Stimulated activated CD4-positive, alpha-beta T cell treated with anti-CD3 and anti-CD28 coated beads, Interleukin-2, amount 100 ng/mL, for 24 hours (primary cell): ENCODE results near the gene CCDC137.

ENCODE experiments used
- DNase-seq, 2 donors: peaks; one replicate each; pipeline ENCODE4 v3.0.0-alpha.2; 2020

CCDC137 gene

DNA sequence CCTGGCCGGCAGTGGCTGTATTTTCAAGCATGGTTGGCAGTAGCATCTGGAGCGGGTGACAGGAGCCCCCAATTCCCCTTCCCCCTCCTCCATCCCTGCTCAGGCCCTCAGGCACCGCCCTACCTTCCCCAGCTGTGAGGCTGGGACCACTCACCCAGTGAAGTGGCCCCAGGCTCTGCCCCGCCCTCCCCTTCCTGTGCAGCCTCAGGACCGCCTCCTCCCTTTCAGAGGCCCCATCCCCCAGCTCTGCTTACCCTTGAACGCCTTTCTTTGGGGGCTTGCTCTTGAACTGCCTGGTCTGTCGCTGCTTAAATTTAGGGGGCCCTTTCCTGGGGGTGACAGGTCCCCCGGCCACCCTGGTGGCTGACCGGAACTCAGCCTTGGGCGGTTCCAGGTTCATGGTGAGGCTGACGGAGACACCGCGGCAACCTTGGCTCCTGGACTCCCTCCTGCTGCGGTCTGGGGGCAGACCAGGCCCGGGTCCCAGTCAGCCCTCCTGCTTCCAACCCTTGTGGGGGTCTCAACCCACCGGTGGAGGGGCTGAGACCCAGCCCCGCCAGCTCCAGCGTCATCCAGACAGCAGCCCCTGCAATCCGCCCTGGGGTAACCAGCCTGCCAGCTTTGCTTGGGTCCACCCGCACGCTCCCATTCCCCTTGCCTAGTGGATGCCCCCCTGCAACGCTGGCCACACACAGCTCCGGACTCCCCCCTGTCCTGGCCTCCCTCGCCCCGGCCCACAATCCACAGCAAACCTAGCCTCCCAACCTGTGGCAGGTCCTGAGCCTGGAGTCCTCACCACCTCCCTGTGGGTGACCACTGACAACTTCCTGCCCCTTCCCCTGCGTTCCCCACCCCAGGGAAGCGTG is 13.4 kb upstream of the CCDC137 start:
- no peak for DNase-seq

DNA sequence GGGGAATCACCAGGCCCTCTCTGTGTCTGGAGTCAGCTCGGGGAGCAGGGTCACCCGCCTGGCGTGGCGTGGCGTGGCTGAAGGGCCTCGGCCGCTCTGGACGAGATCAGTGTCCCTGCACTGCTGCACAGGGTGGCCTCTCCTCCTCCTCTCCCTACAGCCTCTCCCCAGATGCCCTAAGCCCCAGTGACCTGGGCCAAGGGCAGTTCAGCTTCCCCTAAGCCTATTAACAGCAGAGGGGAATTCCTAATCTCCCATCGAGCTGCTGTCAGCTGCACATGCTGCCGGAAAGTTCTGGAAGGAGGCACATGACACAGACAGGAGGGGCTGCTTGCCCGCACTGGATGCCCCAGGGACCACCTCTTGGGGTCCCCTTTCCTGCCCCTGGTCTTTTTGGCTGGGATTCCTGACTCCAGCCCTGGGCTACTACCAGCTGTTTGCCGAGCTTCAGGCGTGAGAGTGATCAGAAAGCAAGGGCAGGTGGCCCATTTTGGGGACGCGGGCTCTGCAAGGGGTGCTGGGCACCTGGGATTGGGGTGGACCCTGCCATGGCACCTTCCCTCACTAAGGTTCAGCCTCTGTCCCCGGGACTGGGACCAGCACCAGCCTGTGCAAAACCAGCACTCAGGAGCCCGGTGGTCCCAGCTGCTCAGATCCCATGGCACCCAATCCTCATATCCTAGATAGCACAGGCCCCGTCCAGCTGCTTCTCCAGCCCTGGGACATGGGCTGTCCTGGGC is 11.0 kb upstream of the CCDC137 start:
- no peak for DNase-seq

DNA sequence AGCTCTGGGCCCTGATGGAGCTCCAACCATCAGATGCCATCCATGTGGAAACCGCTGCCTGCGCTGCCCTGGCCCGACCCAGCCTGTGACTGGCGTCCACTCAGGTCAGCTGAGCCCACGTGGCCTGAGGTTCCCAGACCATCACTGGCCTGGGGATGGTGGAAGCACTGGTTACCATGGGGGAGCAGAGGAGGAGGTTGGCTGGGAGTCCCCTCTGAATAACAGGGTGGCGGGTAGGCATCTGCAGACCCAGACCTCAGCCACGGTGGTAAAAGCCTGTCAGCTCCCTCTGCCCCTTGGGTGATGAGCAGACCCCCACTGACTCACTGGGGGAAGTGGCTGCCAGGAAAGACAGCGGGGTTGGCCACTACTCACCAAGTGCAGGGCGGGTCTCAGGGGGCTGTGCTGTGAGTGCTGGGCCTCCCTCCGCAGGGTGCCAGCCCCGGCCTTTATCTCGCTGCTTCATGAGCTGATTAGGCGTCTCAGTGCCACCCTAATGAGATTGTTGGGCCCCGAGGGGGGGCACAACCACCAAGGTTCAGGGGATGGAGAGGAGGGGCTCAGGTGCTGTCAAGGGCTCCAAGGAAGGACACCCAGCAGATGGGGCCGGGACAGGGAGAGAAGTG is 10.3 kb upstream of the CCDC137 start, which contains the start of gene PDE6G:
Gene PDE6G, minus strand, starts transcription at position 425 of the 626 bp plus-strand sequence. CDS start 3,237 bp downstream, outside the sequence.
- DNase-seq = no peak

DNA sequence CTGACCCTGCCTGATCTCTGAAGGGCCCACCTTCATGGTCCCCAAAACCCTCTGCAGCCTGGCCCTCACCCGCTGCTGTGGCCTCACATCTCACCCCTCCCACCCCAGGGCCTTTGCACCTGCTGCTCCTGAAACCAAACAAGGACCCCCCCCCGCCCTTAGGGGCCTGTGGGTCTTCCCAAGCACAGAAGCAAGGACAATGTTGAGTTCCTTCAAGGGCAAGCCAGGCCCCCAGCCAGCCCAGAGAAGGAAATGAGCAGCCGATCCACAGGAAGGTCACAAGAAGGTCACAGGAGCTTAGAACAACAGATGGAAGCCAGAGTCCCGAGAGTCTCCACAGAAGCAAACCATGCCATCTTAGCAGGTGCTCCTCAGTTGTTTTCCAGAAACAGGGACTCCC is 9.7 kb upstream of the CCDC137 start:
- no peak for DNase-seq

DNA sequence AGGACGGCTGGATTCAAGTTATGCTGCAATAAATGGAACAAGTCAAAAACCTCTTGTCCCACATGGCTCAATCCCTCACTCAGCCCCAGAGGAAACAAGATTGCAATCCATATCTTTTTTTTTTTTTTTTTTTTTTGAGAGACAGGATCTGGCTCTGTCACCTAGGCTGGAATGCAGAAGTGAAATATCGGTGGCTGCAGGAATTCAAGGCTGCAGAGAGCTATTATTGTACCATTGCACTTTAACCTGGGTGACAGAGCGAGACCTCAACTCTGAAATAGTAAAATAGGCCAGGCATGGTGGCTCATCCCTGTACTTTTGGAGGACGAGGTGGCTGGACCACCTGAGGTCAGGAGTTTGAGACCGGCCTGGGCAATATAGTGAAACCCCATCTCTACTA is 7.5 kb upstream of the CCDC137 start:
- DNase-seq = no peak

DNA sequence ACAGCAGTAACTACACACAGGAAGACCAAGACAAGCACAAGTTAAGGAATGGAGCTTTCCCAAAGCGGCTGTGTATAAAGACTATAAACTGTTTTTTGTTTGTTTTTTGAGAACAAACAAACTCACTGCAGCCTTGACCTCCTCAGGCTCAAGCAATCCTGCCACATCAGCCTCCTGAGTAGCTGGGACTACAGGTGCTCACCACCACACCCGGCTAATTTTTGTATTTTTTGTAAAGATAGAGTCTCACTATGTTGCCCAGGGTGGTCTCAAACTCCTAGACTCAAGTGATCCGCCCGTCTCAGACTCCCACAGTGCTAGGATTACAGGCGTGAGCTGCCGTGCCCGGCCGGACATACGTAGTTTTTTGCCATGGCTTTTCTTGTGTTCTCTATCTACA is 6.1 kb upstream of the CCDC137 start:
- no peak for DNase-seq

DNA sequence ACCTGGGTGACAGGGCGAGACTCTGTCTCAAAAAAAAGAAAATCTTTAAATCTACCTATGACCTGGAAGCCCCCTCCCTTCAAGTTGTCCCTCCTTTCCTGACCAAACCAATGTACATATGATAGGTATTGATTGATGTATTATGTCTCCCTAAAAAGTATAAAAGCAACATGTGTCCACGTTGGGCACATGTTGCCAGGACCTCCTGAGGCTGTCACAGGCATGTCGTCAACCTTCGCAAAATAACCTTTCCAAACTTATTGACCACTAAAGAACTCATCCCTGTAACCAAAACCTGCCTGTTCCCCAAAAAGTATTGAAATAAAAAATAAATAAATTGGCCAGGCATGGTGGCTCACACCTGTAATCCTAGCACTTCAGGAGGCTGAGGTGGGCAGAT is 4.5 kb upstream of the CCDC137 start:
- no peak for DNase-seq

DNA sequence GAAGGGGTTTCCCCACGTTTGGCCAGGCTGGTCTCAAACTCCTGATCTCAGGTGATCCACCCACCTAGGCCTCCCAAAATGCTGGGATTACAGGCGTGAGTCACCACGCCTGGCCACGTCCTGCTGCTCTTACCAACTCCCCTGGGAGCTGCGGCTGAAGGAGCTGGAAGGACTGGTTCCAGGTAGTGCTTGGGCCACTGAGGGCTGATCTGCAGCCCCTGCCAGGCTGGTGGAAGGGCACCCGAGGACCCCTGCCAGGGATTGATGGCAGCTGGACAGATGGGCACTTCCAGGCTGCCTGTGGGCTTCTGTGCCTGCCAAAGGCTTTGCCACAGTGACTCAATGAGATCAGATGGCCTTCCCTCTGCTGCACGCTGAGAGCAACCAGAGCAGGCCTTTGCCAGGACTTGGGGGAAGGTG is 2.5 kb upstream of the CCDC137 start:
- DNase-seq = peak in 1 of 2 donors; percentile 35

DNA sequence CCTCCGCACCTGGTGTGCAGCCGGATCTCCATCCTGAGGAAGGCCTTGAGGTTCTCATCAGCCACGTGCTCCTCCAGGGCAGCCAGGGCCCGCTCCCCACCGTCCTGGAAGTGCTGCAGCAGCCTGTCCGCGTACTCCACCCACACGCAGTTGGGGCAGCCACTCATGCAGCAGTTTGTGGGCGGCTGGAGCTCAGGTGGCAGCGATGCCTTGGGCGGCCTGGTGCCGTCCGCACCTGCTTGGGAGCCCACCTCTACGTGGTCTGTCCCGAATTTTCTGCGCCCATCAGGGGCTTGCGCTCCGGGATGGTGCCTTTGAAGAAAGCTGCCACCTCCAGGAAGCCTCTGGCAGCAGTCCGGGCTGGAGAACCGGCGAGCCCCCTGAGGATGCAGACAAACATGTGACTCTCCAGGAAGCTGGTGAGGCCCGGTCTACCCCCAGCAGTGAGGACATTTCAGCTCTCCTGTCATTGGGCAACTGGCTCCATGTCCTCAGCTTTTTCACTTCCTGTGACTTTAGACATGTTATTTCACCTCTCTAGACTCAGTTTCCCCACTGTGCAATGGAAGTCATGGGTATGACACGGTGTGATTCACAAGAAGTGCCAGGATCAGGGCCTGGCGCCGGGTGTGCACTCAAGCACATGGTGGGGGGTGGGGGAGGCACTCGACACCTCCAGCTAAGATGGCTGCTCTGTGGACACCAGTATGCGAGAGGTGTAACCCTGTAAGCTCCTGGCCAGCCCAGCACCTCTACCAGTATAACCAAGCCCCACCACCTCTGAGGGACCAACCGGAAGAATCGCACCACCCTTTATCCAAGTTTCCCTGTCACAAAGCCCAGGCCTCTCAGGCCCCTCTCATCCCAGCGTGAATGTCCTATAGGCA is 1.1 kb upstream of the CCDC137 start:
- peak; percentile 72 to 76 for DNase-seq

DNA sequence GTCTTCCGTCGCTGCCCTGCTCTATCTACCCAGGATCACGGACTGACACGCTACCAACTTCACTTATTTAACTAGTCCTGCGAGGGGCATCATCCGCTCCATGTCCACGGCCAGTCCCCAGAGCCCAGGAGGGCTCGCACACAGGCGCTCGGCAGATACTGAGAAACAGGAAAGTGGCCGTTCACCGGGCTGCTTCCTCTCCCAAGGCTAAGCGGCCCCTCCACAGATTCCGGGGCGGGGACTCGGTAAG is 520 bp upstream of the CCDC137 start:
- peak in 1 of 2 donors; percentile 37 for DNase-seq

DNA sequence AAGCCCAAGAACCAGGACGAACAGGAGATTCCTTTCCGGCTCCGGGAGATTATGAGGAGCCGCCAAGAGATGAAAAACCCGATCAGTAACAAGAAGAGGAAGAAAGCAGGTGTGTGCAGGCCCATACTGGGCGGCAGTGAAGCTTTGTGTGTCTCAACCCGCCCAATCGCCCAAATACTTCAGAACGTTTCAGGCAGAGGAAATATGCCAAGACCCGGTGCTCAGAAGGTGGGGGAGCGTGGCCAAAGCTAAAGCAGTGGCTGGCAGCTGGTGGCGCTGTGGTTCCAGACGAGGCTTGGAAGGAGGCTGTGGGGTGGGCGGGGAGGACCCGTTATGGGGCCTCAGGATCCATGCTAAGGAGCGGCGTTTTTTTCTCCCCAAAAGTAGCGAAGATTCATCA is 1.2 kb downstream of the CCDC137 start:
- no peak for DNase-seq

DNA sequence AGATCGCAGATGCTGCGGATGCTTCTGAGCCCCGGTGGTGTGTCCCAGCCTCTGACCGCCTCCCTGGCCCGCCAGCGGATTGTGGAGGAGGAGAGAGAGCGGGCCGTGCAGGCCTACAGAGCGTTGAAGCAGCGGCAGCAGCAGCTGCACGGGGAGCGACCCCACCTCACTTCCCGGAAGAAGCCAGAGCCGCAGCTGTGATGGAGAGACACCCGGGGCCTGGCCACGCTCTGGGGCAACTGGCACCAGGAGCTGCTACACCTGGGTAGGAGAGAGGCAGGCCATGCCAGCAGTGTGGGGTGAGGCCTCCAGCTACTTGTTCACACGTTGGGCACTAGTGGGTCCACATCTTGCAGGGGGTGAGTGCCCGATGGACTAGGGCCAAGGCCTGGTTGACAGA is 6.0 kb downstream of the CCDC137 start:
- DNase-seq = no peak

DNA sequence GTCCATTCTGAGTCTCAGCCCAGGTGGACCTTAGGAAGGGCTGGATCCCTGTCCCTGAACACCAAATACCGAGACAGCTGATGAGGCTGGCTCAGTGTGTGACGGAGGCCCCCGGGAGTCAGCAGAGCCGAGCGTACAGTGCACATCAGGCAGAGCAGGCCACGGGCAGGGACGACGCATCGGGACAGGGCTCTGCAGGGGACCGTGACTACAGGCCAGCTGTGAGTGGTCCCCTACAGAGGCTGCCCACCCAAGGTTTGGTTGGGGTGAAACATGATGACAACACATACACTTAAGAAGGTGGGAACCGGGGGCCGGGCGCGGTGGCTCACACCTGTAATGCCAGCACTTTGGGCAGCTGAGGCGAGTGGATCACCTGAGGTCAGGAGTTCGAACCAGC is 6.4 kb downstream of the CCDC137 start:
- no peak for DNase-seq

DNA sequence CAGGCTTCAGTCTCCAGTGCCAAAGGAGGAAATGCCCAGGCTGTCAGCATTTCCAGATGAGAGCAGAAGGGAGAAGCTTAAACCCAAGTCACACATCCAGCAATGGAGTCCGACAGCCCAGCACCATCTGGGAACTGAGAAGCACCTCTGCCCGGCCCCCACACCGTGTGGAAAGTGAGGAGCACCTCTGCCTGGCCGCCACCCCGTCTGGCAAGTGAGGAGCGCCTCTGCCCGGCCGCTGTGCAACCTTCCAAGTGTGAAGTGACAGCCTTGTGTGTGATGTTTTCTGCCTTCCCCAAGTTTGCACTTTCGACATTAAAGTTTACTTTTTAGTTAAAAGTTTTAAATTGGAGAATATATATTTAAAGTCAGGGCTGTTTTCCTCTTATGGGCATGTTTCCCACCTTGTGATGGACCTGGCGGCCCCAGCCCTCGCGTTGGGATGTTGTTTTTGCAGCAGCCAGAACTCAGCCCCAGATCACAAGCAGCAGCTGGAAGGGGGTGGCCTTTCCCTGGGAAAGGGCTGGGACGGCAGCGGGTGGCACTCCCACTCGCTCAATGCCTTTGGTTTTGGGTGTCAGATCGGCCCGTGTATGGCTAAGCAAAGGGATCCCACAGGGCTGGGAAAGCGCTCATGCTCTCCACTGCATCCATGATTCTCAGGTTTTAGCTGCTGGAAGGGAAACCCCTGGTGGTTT is 7.2 kb downstream of the CCDC137 start:
- no peak for DNase-seq

DNA sequence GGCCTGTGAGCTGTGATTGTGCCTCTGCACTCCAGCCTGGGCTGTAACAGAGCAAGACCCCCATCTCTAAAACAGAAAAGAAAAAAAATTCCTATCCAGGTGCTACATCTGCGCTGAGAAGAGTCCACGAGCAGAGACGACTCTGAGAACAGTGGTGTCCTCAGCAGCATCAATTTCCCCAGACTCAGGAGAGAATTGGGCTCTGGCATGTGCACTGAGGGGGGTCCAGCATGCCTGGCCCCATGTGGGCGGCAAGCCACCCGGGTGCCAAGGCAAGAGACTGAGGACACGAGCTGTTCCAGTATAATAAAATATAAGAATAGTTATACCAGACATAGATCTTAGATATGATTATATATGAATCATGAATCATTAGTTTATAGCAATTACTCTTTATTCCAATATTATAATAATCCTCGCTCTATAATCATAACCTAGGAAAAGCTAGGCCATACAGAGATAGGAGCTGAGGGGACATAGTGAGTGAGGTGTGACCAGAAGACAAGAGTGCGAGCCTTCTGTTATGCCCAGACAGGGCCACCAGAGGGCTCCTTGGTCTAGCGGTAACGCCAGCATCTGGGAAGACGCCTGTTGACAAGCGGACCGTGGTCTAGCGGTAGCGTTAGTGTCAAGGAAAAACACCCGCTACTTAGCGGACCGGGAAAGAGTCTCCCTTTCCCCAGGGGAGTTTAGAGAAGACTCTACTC is 9.1 kb downstream of the CCDC137 start:
- DNase-seq = peak in 1 of 2 donors; percentile 33

DNA sequence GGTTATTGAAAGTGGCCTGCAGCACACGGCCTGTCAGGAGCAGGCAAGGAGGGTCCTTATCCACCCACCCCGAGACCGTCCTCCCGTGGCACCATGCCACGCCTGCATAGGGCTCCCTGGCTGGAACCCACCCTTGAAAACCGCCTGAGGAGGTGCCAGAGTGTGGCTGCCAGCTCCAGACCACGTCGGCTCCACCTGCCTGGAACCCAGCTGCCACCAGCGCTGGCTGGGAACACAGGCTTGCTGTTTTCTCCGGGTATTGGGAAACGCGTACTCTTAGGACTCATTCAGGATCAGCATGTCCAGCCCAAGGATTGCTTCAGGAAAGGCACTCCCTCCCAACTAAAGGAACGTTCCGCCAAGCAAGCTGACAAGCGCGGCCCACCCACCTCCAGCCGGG is 10.4 kb downstream of the CCDC137 start:
- no peak for DNase-seq

DNA sequence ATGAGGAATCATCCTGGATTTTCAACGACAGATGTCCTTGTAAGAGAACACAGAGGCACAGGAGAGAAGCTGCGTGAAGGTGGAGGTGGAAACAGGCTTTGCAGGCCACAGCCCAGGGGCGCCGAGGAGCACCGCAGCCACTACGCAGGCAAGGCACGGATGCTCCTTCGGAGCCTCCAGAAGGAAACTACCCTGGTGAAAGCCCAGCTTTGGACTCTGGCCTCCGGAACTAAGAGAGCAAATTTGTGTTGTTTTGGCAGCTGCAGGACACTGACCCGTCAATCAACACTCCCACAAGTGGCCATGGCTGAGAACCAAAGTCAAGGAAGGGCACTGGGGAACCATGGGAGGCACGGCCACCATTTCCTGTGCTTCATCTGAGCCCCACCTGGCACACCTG is 13.6 kb downstream of the CCDC137 start:
- DNase-seq = no peak

DNA sequence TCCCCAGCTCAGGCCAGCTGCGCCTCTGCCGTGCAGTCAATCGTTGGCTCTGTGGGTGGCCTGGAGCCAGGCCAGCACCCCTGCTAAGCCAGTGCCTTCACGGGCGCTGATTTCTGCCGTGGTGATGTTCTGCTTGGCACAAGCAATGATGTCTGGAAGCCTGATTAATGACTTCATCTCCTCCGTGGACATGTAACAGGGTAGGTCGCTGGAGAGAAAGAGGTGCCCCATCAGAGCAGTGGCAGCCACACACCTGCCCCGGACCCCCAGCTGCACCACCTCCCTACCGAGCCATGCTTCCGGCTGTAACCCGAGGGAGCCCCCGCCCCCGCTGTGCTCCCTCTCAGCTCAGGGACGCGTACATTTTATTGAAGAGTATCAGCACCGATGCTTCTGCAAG is 15.1 kb downstream of the CCDC137 start:
- DNase-seq = no peak

DNA sequence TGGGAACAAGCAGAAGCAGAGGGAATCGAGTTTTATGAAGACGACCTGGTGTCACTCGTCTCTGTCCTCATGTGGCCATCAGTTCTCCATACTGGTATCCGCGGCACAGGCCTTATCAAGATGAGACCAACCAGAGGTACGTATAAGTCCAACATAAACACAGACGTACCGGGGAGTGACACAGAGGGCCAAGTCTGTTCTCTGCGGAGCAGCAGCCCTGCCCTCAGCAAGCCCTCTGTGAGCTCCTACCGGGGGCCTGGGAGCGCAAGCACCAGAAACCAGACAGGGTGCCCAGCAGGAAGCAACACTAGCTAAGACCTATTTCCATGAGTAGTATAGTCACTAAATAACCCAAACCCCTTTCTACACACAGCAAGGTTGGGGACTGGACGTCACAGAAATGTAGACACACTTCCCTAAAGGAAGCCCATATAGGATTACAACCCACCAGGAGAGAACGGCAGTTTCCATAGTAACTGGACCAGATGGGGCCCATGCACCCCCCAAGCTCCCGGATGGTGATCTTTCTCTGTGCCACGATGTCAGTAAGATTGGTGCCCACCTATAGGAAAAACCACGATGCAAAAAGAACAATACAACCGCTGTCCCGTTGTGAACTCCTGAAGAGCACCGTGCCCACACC is 16.1 kb downstream of the CCDC137 start:
- DNase-seq = no peak

DNA sequence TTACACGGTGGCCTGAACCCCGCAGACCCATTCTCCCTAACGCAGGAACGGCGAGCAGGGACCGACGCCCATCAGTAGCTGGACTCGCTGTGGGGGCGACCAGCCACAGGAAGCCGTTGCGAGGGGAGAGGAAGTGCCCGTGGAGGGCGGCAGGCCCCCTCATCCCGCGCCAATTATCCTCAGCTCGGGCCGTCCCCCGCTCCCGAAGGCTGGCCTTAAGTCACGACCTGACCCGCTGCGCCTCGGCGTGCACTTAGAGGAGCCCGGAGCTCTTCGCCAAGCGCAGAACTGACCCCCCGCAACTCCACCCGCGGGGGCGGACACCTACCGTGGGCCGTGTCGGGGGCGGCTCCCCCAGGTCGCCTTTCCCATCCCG is 16.7 kb downstream of the CCDC137 start:
- no peak for DNase-seq
